Brain microvascular endothelial cell (primary cell): ENCODE data around the gene SPRYD7.
"Not testable (repeated sequence)": the region's sequence is repeated elsewhere in the genome, so short reads cannot be mapped to it uniquely, and the experiment has no call there.

Experiments used
- DNase-seq: peaks from one replicate; pipeline ENCODE4 v3.0.0-alpha.2; 2020
- H3K27ac ChIP-seq: fragments of 250-450 bp; sonication (Bioruptor Pico); 2 replicates; pipeline ENCODE4 v1.5.1; 2020; ENCODE audit warnings: mild to moderate bottlenecking, moderate library complexity
- H3K27me3 ChIP-seq: fragments of 250-450 bp; sonication (Bioruptor Pico); replicated peaks from 2 replicates; pipeline ENCODE4 v1.5.1; 2020; ENCODE audit warnings: mild to moderate bottlenecking
- H3K36me3 ChIP-seq: fragments of 250-450 bp; sonication (Bioruptor Pico); replicated peaks from 2 replicates; pipeline ENCODE4 v1.5.1; 2020; ENCODE audit warnings: mild to moderate bottlenecking
- H3K4me3 ChIP-seq: 2 replicates; pipeline ENCODE4 v1.5.1; 2011; ENCODE audit warnings: low read depth, mild to moderate bottlenecking, control low read depth, low read length, moderate library complexity
- CTCF ChIP-seq: IDR thresholded peaks from 2 replicates; pipeline ENCODE4 v1.5.1; 2011; ENCODE audit warnings: low read depth, mild to moderate bottlenecking, moderate library complexity, low read length, control low read depth, inconsistent platforms; ENCODE audit errors: missing control alignments
- in situ Hi-C: cut with HindIII; loops from 2 replicates; pipeline ENCODE4 v1.10.0; 2017; ENCODE audit warnings: low sequenced_read_pairs, low pct_ligation_motif_present

Gene SPRYD7

DNA sequence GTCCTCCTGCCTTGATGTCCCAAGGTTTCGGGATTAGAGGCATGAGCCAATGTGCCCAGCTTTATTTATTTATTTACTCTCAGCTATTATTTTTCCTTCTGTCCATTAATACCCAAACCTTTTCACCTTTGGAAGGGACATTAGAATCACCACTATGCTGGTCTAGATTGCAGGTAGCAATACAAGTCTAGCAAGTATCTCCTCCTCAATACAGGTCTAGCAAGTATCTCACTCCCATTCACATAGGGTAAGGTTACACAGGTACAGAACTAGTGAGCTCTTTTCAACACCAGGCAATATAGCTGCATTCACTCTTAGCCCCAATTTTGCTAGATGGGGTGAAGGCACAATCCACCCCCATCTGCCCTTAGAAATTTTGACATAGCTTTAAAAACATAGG, 17.4 kb upstream of the SPRYD7 start:
- Histone ChIP-seq H3K27me3 (no peaks in the 10 kb centered on the region), H3K27ac (no peak overlapping the region), H3K4me3 (no peak overlapping the region), H3K36me3 (no peaks in the 10 kb centered on the region)
- in situ Hi-C loops: no loop called here
- no peak for DNase-seq
- TF ChIP-seq CTCF: no peak

DNA sequence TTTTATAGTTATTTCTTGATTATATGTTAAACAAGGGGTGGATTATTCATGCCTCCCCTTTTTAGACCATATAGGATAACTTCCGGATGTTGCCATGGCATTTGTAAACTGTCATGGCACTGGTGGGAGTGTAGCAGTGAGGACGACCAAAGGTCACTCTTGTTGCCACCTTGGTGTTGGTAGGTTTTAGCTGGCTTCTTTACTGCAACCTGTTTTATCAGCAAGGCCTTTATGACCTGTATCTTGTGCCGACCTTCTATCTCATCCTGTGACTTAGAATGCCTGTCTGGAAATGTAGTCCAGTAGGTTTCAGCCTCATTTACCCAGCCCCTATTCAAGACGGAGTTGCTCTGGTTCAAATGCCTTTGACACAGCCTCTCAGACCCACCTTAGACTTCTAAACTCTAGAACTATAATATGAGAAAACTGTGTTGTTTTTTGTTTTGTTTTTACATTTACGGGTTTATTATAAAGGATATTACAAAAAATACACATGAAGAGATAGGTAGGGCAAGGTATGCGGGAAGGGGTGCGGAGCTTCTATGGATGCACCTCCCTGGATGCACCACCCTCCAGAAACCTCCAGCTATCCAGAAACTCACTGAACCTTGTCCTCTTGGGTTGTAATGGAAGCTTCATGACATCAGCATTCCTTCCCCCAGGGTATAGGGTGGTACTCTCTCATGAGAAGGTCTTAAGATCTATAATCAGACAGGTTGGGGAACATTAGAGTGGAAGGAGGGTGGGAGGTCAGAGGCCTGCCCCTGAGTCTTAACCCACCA, 15.8 kb upstream of the SPRYD7 start:
- Histone ChIP-seq H3K4me3 (no peak overlapping the region), H3K27ac (no peak overlapping the region), H3K27me3 (no peaks in the 10 kb centered on the region), H3K36me3 (no peaks in the 10 kb centered on the region)
- DNase-seq: no peak
- in situ Hi-C loops: no loop called here
- TF ChIP-seq CTCF: no peak

DNA sequence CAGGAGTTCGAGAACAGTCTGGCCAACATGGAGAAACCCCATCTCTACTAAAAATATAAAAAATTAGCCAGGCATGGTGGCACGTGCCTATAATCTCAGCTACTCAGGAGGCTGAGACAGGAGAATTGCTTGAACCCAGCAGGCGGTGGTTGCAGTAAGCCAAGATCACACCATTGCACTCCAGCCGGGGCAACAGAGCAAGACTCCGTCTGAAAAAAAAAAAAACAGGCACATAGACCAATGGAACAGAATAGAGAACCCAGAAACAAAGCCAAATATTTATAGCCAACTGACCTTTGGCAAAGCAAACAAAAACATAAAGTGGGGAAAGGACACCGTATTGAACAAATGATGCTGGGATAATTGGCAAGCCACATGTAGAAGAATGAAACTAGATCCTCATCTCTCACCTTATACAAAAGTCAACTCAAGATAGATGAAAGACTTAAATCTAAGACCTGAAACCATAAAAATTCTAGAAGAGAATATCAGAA, 12.7 kb upstream of the SPRYD7 start:
- H3K27me3 ChIP-seq, DNase-seq, H3K27ac ChIP-seq, in situ Hi-C loops, H3K4me3 ChIP-seq, H3K36me3 ChIP-seq: not testable (repeated sequence)

GRCh38 chr13:49939321-49939720, 3.2 kb upstream of the SPRYD7 start:
- in situ Hi-C loops: no loop called here
- no peak for TF ChIP-seq CTCF
- Histone ChIP-seq H3K36me3 (no peaks in the 10 kb centered on the region), H3K27me3 (no peaks in the 10 kb centered on the region), H3K27ac (no peak overlapping the region), H3K4me3 (no peak overlapping the region)
- no peak for DNase-seq

- no peaks in the 10 kb centered on the region for H3K36me3 ChIP-seq
- no peak for DNase-seq
- no peak overlapping the region for H3K27ac ChIP-seq
- TF ChIP-seq CTCF: no peak
- no peak overlapping the region for H3K4me3 ChIP-seq
- in situ Hi-C loops: no loop called here
- H3K27me3 ChIP-seq: no peaks in the 10 kb centered on the region
These were observed 2.8 kb upstream of the SPRYD7 start for GRCh38 chr13:49938921-49939320.

DNA sequence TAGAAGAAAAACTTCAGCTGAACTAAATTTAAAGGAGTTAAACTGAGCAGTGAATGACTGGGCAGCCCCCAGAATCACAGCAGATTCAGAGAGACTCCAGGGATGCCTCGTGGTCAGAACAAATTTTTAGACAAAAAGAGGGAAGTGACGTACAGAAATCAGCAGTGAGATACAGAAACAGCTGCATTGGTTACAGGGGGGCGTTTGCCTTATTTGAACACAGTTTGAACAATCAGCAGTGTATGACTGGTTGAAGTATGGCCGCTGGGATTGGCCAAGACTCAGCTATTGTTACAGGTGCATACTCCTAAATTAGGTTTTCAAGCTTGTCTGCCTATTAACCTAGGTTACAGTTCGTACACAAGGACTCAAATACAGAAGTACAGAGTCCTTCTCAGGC, 2.2 kb upstream of the SPRYD7 start:
- no peak for TF ChIP-seq CTCF

More for the DNA sequence above, 2.2 kb upstream of the SPRYD7 start:
- Histone ChIP-seq H3K4me3 (no peak overlapping the region), H3K36me3 (no peaks in the 10 kb centered on the region), H3K27me3 (no peaks in the 10 kb centered on the region), H3K27ac (no peak overlapping the region)
- DNase-seq: no peak
- in situ Hi-C loops: no loop called here
